Gastrocnemius medialis (tissue), 4 donors: ENCODE results near the gene CR1. TPM values are rescaled to one million over a fixed set of nuclear protein-coding genes. Genes with fewer than 3 reads are reported as not detected.
A peak's percentile ranks its signal among the peaks of the same experiment; 100 is the strongest.
"Not testable (repeated sequence)": the region's sequence is repeated elsewhere in the genome, so short reads cannot be mapped to it uniquely, and the experiment has no call there.

ENCODE experiments used
- ATAC-seq, 2 donors: fragments of 150-250 bp; one replicate each; pipeline ENCODE4 v1.9.1; 2016
- DNase-seq, 2 donors: peaks; one replicate each; pipeline ENCODE4 v3.0.0-alpha.2; 2019
- H3K27ac ChIP-seq, 4 donors: fragments of 200-600 bp; sonication (generic); 1 replicate in 1 of 4; 2 replicates in 3 of 4; pipeline ENCODE4 v1.5.1; 2016 to 2018; ENCODE audit warnings: mild to moderate bottlenecking in 2 of 4, moderate library complexity in 1 of 4
- H3K27me3 ChIP-seq, 3 donors: fragments of 200-600 bp; sonication (generic) in 2 of 3; 1 replicate in 1 of 3; 2 replicates in 2 of 3; pipeline versions ENCODE4 v1.5.1 to v1.6.0; 2016 to 2019; ENCODE audit warnings: mild to moderate bottlenecking in 1 of 3, moderate library complexity in 1 of 3
- H3K36me3 ChIP-seq, 2 donors: fragments of 200-600 bp; sonication (generic) in 1 of 2; one replicate each; pipeline ENCODE4 v1.5.1; 2017 to 2018
- H3K4me1 ChIP-seq, 2 donors: fragments of 200-600 bp; sonication (generic) in 1 of 2; one replicate each; pipeline ENCODE4 v1.5.1; 2016 to 2017; ENCODE audit warnings: mild to moderate bottlenecking in 2 of 2
- H3K4me3 ChIP-seq, 4 donors: fragments of 200-600 bp; sonication (generic) in 3 of 4; 1 replicate in 1 of 4; 2 replicates in 3 of 4; pipeline ENCODE4 v1.5.1; 2016 to 2019; ENCODE audit warnings: mild to moderate bottlenecking in 2 of 4
- H3K9me3 ChIP-seq, 3 donors: fragments of 200-600 bp; sonication (generic) in 2 of 3; 1 replicate in 1 of 3; 2 replicates in 2 of 3; pipeline ENCODE4 v1.5.1; 2016 to 2019
- CTCF ChIP-seq, 5 experiments: fragments of 450-650 bp in 3 of 5; fragments of 200-600 bp in 2 of 5; sonication (generic) in 2 of 5; IDR thresholded peaks in 4 of 5; conservative IDR thresholded peaks in 1 of 5; 1 replicate in 4 of 5; 2 replicates in 1 of 5; pipeline ENCODE4 v1.5.1; 2016 to 2019; ENCODE audit warnings: antibody characterized with exemption in 5 of 5, mild to moderate bottlenecking in 3 of 5, moderate library complexity in 3 of 5
- POLR2A ChIP-seq, 2 donors: fragments of 450-650 bp; IDR thresholded peaks; one replicate each; pipeline ENCODE4 v1.6.1; 2017; ENCODE audit warnings: antibody characterized with exemption in 2 of 2, mild to moderate bottlenecking in 2 of 2, moderate library complexity in 2 of 2
- in situ Hi-C, 4 donors: fragments of 200-750 bp; cut with MboI; loops; one replicate each; pipeline versions ENCODE4 v1.15.0 to v1.8.0; 2017; ENCODE audit warnings: low sequenced_read_pairs in 4 of 4
- intact Hi-C: fragments of 100-400 bp; cut with DNase I; formaldehyde crosslinking; loops from one replicate; pipeline ENCODE4 v1.15.1; 2023; ENCODE audit warnings: low total_unique reads
- total RNA-seq, 4 donors: library from RNA; depleted of rRNA; stranded (reverse); fragments of >200 nt; gene quantifications; one replicate each; pipeline versions ENCODE4 v1.1.0 to v1.2.3, GENCODE V29; 2016

Gene CR1
- total RNA-seq, 4 donors from 2014 or later = 0.66 to 2.4 (median 1.7) TPM

- H3K4me3 ChIP-seq = no peak overlapping the region
- no peaks in the 10 kb centered on the region for H3K9me3 ChIP-seq
- no peak overlapping the region for H3K27ac ChIP-seq
- in situ Hi-C loops (no loop called here), intact Hi-C loops (no loop called here)
- no peaks in the 10 kb centered on the region for H3K4me1 ChIP-seq
- no peak for DNase-seq
- H3K36me3 ChIP-seq = no peaks in the 10 kb centered on the region
- TF ChIP-seq POLR2A (IDR thresholded peaks at IDR 0.05) (no peak), CTCF (IDR thresholded peaks at IDR 0.05 in 4 of 5, conservative IDR thresholded peaks at IDR 0.05 in 1 of 5) (no peak)
- no peak for ATAC-seq
- H3K27me3 ChIP-seq = no peaks in the 10 kb centered on the region
Measured at GRCh38 chr1:207578796-207579435, 83.0 kb downstream of the CR1 start.

GRCh38 chr1:207579436-207579799, 83.5 kb downstream of the CR1 start:
- Histone ChIP-seq H3K27me3 (no peaks in the 10 kb centered on the region), H3K27ac (no peak overlapping the region), H3K4me1 (no peaks in the 10 kb centered on the region), H3K4me3 (no peak overlapping the region), H3K36me3 (no peaks in the 10 kb centered on the region), H3K9me3 (no peaks in the 10 kb centered on the region)
- peak; percentile 50 to 60 for ATAC-seq
- TF ChIP-seq POLR2A (IDR thresholded peaks at IDR 0.05) (no peak), CTCF (IDR thresholded peaks at IDR 0.05 in 4 of 5, conservative IDR thresholded peaks at IDR 0.05 in 1 of 5) (peak in 4 of 5 experiments; percentile 15 to 44 (median 31))
- intact Hi-C loops (no loop called here), in situ Hi-C loops (no loop called here)
- peak in 1 of 2 donors; percentile 23 for DNase-seq

GRCh38 chr1:207581496-207582153, 85.7 kb downstream of the CR1 start:
- ATAC-seq = no peak
- DNase-seq = no peak
- no peaks in the 10 kb centered on the region for H3K27me3 ChIP-seq
- in situ Hi-C loops = no loop called here
- H3K4me1 ChIP-seq = no peaks in the 10 kb centered on the region
- no peak overlapping the region for H3K27ac ChIP-seq
- H3K4me3 ChIP-seq = no peak overlapping the region
- TF ChIP-seq POLR2A (IDR thresholded peaks at IDR 0.05) = no peak
- TF ChIP-seq CTCF (IDR thresholded peaks at IDR 0.05 in 4 of 5, conservative IDR thresholded peaks at IDR 0.05 in 1 of 5) = no peak
- intact Hi-C loops = no loop called here
- no peaks in the 10 kb centered on the region for H3K36me3 ChIP-seq
- no peaks in the 10 kb centered on the region for H3K9me3 ChIP-seq

- in situ Hi-C loops, H3K4me1 ChIP-seq, H3K27me3 ChIP-seq, H3K9me3 ChIP-seq, intact Hi-C loops, H3K36me3 ChIP-seq, H3K4me3 ChIP-seq, DNase-seq, H3K27ac ChIP-seq, ATAC-seq: not testable (repeated sequence)
Measured at GRCh38 chr1:207589506-207589905, 93.5 kb downstream of the CR1 start.

- H3K27ac ChIP-seq, H3K36me3 ChIP-seq, ATAC-seq, H3K4me1 ChIP-seq, DNase-seq, intact Hi-C loops, in situ Hi-C loops, H3K9me3 ChIP-seq, H3K4me3 ChIP-seq, H3K27me3 ChIP-seq: not testable (repeated sequence)
Measured at GRCh38 chr1:207591205-207591604, 95.2 kb downstream of the CR1 start.

- DNase-seq, intact Hi-C loops, H3K4me1 ChIP-seq, H3K36me3 ChIP-seq, H3K27ac ChIP-seq, ATAC-seq, in situ Hi-C loops, H3K9me3 ChIP-seq, H3K4me3 ChIP-seq, H3K27me3 ChIP-seq: not testable (repeated sequence)
Measured at GRCh38 chr1:207594095-207594494, 98.1 kb downstream of the CR1 start.
